ENCODE measurements around the gene SLC10A7. TPM values are rescaled to one million over a fixed set of nuclear protein-coding genes. Genes with fewer than 3 reads are reported as not detected.
"Not testable (repeated sequence)": the region's sequence is repeated elsewhere in the genome, so short reads cannot be mapped to it uniquely, and the experiment has no call there.

SLC10A7 gene
- total and polyA plus RNA-seq, 10 donors: 1.8 to 33.2 (median 18.4) TPM

GRCh38 chr4:146359771-146360170 is 162.0 kb downstream of the SLC10A7 start:
- Histone ChIP-seq H3K4me1 (no peaks in the 10 kb centered on the region), H3K4me3 (no peak overlapping the region), H3K27ac (no peak overlapping the region), H3K36me3 (peaks cover 0 to 9% (median 0%) of the 10 kb centered on the region in 6 donors), H3K9me3 (peaks cover 5 to 30% (median 23%) of the 10 kb centered on the region in 8 donors), H3K27me3 (replicated peaks in 1 of 7) (no peaks in the 10 kb centered on the region)
- DNase-seq: no peak
- TF ChIP-seq, protein P1, sequence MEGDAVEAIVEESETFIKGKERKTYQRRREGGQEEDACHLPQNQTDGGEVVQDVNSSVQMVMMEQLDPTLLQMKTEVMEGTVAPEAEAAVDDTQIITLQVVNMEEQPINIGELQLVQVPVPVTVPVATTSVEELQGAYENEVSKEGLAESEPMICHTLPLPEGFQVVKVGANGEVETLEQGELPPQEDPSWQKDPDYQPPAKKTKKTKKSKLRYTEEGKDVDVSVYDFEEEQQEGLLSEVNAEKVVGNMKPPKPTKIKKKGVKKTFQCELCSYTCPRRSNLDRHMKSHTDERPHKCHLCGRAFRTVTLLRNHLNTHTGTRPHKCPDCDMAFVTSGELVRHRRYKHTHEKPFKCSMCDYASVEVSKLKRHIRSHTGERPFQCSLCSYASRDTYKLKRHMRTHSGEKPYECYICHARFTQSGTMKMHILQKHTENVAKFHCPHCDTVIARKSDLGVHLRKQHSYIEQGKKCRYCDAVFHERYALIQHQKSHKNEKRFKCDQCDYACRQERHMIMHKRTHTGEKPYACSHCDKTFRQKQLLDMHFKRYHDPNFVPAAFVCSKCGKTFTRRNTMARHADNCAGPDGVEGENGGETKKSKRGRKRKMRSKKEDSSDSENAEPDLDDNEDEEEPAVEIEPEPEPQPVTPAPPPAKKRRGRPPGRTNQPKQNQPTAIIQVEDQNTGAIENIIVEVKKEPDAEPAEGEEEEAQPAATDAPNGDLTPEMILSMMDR (IDR thresholded peaks at IDR 0.05 in 8 of 11, conservative IDR thresholded peaks at IDR 0.05 in 3 of 11): no peak
- TF ChIP-seq POLR2AphosphoS5 (IDR thresholded peaks at IDR 0.05) (no peak), POLR2A (IDR thresholded peaks at IDR 0.05) (no peak)
- intact Hi-C loops (cut with DNase I; ENCODE audit: low total_unique reads): no loop called here

DNA sequence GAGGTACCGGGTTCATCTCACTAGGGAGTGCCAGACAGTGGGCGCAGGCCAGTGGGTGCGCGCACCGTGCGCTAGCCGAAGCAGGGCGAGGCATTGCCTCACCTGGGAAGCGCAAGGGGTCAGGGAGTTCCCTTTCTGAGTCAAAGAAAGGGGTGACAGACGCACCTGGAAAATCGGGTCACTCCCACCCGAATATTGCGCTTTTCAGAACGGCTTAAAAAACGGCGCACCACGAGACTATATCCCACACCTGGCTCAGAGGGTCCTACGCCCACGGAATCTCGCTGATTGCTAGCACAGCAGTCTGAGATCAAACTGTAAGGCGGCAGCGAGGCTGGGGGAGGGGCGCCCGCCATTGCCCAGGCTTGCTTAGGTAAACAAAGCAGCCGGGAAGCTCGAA is 171.6 kb downstream of the SLC10A7 start:
- DNase-seq; H3K36me3 ChIP-seq; H3K27me3 ChIP-seq (replicated peaks in 1 of 7); H3K9me3 ChIP-seq; H3K27ac ChIP-seq; H3K4me1 ChIP-seq; intact Hi-C loops (cut with DNase I; ENCODE audit: low total_unique reads): not testable (repeated sequence)
- WGBS, 5 donors: 67 to 98% (median 75%) methylated on average over 1 to 11 of the region's 26 CpGs
- peak overlapping the region in 2 of 8 donors; percentile 9 to 44 for H3K4me3 ChIP-seq

- intact Hi-C loops (cut with DNase I; ENCODE audit: low total_unique reads): loop anchor here (10.0 kb wide), 2 partner anchors 565 to 745 kb away; no protein-coding TSS in a partner anchor
- no peak for DNase-seq
These were observed 172.4 kb downstream of the SLC10A7 start for GRCh38 chr4:146349306-146349705.

GRCh38 chr4:146347822-146348221 is 173.9 kb downstream of the SLC10A7 start:
- TF ChIP-seq POLR2A (IDR thresholded peaks at IDR 0.05): no peak
- TF ChIP-seq, protein P1 (IDR thresholded peaks at IDR 0.05 in 8 of 11, conservative IDR thresholded peaks at IDR 0.05 in 3 of 11): no peak
- no peak for TF ChIP-seq POLR2AphosphoS5 (IDR thresholded peaks at IDR 0.05)
- DNase-seq: no peak
- WGBS, 5 donors: 77 to 91% (median 84%) methylated on average over 2 of the region's 2 CpGs
- Histone ChIP-seq H3K4me3 (no peak overlapping the region), H3K27ac (no peak overlapping the region), H3K27me3 (replicated peaks in 1 of 7) (no peaks in the 10 kb centered on the region), H3K4me1 (peaks cover 0 to 11% (median 4%) of the 10 kb centered on the region in 6 donors), H3K9me3 (peaks cover 0 to 3% (median 0%) of the 10 kb centered on the region in 8 donors), H3K36me3 (no peaks in the 10 kb centered on the region)
- intact Hi-C loops (cut with DNase I; ENCODE audit: low total_unique reads): loop anchor here (10.0 kb wide), 2 partner anchors 567 to 747 kb away; no protein-coding TSS in a partner anchor

More at GRCh38 chr4:146349306-146349705, 172.4 kb downstream of the SLC10A7 start:
- no peak overlapping the region for H3K4me3 ChIP-seq
- H3K36me3 ChIP-seq: no peaks in the 10 kb centered on the region
- H3K4me1 ChIP-seq: peaks cover 0 to 4% (median 0%) of the 10 kb centered on the region in 6 donors
- no peak for TF ChIP-seq POLR2AphosphoS5 (IDR thresholded peaks at IDR 0.05)
- TF ChIP-seq POLR2A (IDR thresholded peaks at IDR 0.05): no peak
- TF ChIP-seq, protein P1 (IDR thresholded peaks at IDR 0.05 in 8 of 11, conservative IDR thresholded peaks at IDR 0.05 in 3 of 11): no peak
- no peaks in the 10 kb centered on the region for H3K27me3 ChIP-seq (replicated peaks in 1 of 7)
- peaks cover 0 to 7% (median 0%) of the 10 kb centered on the region in 8 donors for H3K9me3 ChIP-seq
- no peak overlapping the region for H3K27ac ChIP-seq

DNA sequence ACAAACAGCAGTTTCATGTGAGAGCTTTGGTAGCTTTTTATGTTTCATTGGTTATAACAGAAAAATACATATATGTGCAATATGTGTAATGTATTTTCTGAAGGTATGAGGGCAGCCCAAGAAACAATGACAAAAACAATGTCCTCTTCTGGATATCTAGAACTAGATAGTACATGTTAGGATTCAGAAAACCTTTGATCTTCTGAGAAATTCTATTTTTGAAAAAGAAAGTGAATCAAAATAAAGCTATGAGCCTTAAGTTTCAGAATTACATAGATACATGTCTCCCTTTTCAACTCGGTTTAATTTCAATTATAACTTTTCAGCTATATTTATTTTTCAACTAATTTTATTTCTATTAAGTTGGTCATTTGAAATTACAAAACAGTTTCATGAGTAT is 175.5 kb downstream of the SLC10A7 start:
- no peak for DNase-seq
- no peak overlapping the region for H3K4me3 ChIP-seq
- H3K36me3 ChIP-seq: no peaks in the 10 kb centered on the region
- peaks cover 0 to 16% (median 4%) of the 10 kb centered on the region in 6 donors for H3K4me1 ChIP-seq
- intact Hi-C loops (cut with DNase I; ENCODE audit: low total_unique reads): loop anchor here (10.0 kb wide), 2 partner anchors 569 to 749 kb away; no protein-coding TSS in a partner anchor
- no peaks in the 10 kb centered on the region for H3K9me3 ChIP-seq
- H3K27ac ChIP-seq: no peak overlapping the region
- TF ChIP-seq, protein P1 (IDR thresholded peaks at IDR 0.05 in 8 of 11, conservative IDR thresholded peaks at IDR 0.05 in 3 of 11): no peak
- TF ChIP-seq POLR2AphosphoS5 (IDR thresholded peaks at IDR 0.05): no peak
- TF ChIP-seq POLR2A (IDR thresholded peaks at IDR 0.05): no peak
- WGBS, 5 donors: 32 to 77% (median 65%) methylated on average over 1 of the region's 1 CpG
- no peaks in the 10 kb centered on the region for H3K27me3 ChIP-seq (replicated peaks in 1 of 7)
